ENCODE data around the gene LRRC56. TPM values are rescaled to one million over a fixed set of nuclear protein-coding genes. Genes with fewer than 3 reads are reported as not detected.
A peak's percentile ranks its signal among the peaks of the same experiment; 100 is the strongest.

Gene LRRC56
- total RNA-seq, 3 donors from 2014 or later = 1.5 to 5.2 (median 4.8) TPM

DNA sequence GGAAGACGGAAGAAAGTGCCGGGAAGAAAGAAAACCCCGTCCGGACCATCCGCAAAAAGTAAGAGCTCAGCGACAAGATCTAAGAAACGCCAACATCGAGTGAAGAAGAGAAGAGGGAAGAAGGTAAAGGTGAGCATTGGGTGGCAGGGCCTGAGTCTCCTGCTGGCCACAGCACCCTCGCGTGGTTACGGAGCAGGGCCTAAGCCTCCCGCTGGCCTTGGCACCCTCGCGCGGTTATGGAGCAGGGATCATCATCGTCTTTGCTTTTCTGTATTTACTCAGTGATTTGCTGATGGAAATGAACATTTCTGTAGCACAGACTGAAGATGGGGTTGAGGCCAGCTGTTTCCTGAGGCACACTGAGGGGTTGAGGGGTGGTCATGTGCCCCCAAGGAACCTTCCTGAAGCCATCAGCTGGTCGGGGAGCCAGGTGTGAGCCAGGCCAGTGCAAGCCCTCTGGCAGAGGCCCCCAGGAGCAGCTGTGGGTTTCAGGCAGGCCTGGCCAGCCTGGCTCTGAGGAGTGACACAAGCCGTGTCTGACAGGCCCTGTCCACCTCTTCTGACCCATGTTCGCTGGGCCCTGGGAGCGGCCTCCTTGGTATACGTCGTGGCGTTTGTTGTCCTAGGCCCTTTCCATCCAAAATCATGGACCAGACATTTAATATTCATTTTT lies 64.4 kb downstream of the LRRC56 start:
- Histone ChIP-seq H3K4me1 (ENCODE audit: low read depth) (no peaks in the 10 kb centered on the region), H3K9me3 (no peaks in the 10 kb centered on the region), H3K36me3 (ENCODE audit: low read depth) (peaks cover 19% of the 10 kb centered on the region), H3K4me3 (no peak overlapping the region)
- ATAC-seq (no peak), DNase-seq (peak in 1 of 3 donors; percentile 19)
- intact Hi-C loops (cut with DNase I, micrococcal nuclease) = no loop called here
- TF ChIP-seq, protein P1, sequence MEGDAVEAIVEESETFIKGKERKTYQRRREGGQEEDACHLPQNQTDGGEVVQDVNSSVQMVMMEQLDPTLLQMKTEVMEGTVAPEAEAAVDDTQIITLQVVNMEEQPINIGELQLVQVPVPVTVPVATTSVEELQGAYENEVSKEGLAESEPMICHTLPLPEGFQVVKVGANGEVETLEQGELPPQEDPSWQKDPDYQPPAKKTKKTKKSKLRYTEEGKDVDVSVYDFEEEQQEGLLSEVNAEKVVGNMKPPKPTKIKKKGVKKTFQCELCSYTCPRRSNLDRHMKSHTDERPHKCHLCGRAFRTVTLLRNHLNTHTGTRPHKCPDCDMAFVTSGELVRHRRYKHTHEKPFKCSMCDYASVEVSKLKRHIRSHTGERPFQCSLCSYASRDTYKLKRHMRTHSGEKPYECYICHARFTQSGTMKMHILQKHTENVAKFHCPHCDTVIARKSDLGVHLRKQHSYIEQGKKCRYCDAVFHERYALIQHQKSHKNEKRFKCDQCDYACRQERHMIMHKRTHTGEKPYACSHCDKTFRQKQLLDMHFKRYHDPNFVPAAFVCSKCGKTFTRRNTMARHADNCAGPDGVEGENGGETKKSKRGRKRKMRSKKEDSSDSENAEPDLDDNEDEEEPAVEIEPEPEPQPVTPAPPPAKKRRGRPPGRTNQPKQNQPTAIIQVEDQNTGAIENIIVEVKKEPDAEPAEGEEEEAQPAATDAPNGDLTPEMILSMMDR (IDR thresholded peaks at IDR 0.05) = no peak

DNA sequence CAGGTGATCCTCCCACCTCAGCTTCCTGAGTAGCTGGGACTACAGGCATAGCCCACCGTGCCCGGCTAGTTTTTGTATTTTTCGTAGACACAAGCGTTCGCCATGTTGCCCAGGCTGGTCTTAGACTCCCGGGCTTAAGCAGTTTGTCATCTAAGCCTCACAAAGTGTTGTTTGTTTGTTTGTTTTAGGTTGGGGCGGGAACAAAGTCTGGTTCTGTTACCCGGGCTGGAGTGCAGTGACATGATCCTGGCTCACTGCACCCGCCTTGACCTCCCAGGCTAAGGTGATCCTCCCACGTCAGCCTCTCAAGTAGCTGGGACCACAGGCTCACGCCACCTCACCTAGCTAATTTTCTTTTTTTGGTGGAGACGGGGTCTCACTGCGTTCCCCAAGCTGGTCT lies 65.8 kb downstream of the LRRC56 start:
- DNase-seq (no peak), ATAC-seq (no peak)
- H3K9me3 ChIP-seq = no peaks in the 10 kb centered on the region
- intact Hi-C loops (cut with DNase I, micrococcal nuclease) = no loop called here
- TF ChIP-seq, protein P1 (IDR thresholded peaks at IDR 0.05) = no peak
- peaks cover 19% of the 10 kb centered on the region for H3K36me3 ChIP-seq (ENCODE audit: low read depth)
- no peaks in the 10 kb centered on the region for H3K4me1 ChIP-seq (ENCODE audit: low read depth)
- no peak overlapping the region for H3K4me3 ChIP-seq

Small RNA genes within 50 kb of the gene (microRNA-seq; reads per million reads assigned to microRNA genes)
- gene MIR210 = 380 reads per million, percentile 76 among the genes with 10 or more reads in this experiment

Other genes with a start within 250 kb of the LRRC56 start
- 10 to 100 TPM; 21.2 to 37.1 (median 29.7) TPM for gene PGGHG, start 248.4 kb upstream of the LRRC56 start, total RNA-seq
- not detected for gene IFITM5, start 238.0 kb upstream of the LRRC56 start, total RNA-seq
- gene IFITM2, start 229.7 kb upstream of the LRRC56 start, total RNA-seq = 100 to 1,000 TPM in 2 of 3 donors, 10 to 100 TPM in 1; 57.2 to 254 (median 111) TPM
- gene IFITM1, start 223.5 kb upstream of the LRRC56 start, total RNA-seq = 100 to 1,000 TPM in 1 of 3 donors, 10 to 100 TPM in 2; 80.2 to 182 (median 87.3) TPM
- gene IFITM3, start 216.7 kb upstream of the LRRC56 start, total RNA-seq = 100 to 1,000 TPM in 2 of 3 donors, 10 to 100 TPM in 1; 76.1 to 410 (median 353) TPM
- gene B4GALNT4, start 168.0 kb upstream of the LRRC56 start, total RNA-seq = 10 to 100 TPM in 1 of 3 donors, 1 to 10 TPM in 2; 2.1 to 11.8 (median 2.2) TPM
- gene PKP3, start 143.3 kb upstream of the LRRC56 start, total RNA-seq = 100 to 1,000 TPM in 2 of 3 donors, 10 to 100 TPM in 1; 73.3 to 174 (median 143) TPM
- gene SIGIRR, start 122.5 kb upstream of the LRRC56 start, total RNA-seq = 100 to 1,000 TPM; 103 to 190 (median 116) TPM
- 100 to 1,000 TPM in 2 of 3 donors, 10 to 100 TPM in 1; 85.2 to 179 (median 131) TPM for gene ANO9, start 95.5 kb upstream of the LRRC56 start, total RNA-seq
- 10 to 100 TPM; 19.2 to 34.8 (median 27.3) TPM for gene PTDSS2, start 87.2 kb upstream of the LRRC56 start, total RNA-seq
- 100 to 1,000 TPM; 108 to 127 (median 118) TPM for gene RNH1, start 30.3 kb upstream of the LRRC56 start, total RNA-seq
- gene HRAS, start 2.0 kb upstream of the LRRC56 start, total RNA-seq = 10 to 100 TPM; 41.4 to 50.6 (median 50.1) TPM
- gene LMNTD2, start 23.2 kb downstream of the LRRC56 start, total RNA-seq = 10 to 100 TPM in 2 of 3 donors, 1 to 10 TPM in 1; 5.4 to 19.1 (median 10.7) TPM
- gene RASSF7, start 23.4 kb downstream of the LRRC56 start, total RNA-seq = 100 to 1,000 TPM in 1 of 3 donors, 10 to 100 TPM in 2; 45.7 to 108 (median 83.7) TPM
- 10 to 100 TPM; 35.0 to 40.2 (median 35.0) TPM for gene PHRF1, start 38.9 kb downstream of the LRRC56 start, total RNA-seq
- gene IRF7, start 78.4 kb downstream of the LRRC56 start, total RNA-seq = 10 to 100 TPM; 26.9 to 36.1 (median 27.8) TPM
- 100 to 1,000 TPM; 195 to 549 (median 316) TPM for gene CDHR5, start 87.4 kb downstream of the LRRC56 start, total RNA-seq
- 1 to 10 TPM in 2 of 3 donors, not detected in 1; 1.0 TPM for gene SCT, start 89.7 kb downstream of the LRRC56 start, total RNA-seq
- 1 to 10 TPM; 1.2 to 2.4 (median 1.8) TPM for gene DRD4, start 99.7 kb downstream of the LRRC56 start, total RNA-seq
- gene DEAF1, start 157.7 kb downstream of the LRRC56 start, total RNA-seq = 10 to 100 TPM; 25.1 to 35.7 (median 25.9) TPM
- gene TMEM80, start 158.3 kb downstream of the LRRC56 start, total RNA-seq = 10 to 100 TPM; 31.6 to 43.1 (median 38.0) TPM
- gene EPS8L2, start 168.7 kb downstream of the LRRC56 start, total RNA-seq = 100 to 1,000 TPM; 176 to 335 (median 253) TPM
- gene TALDO1, start 209.9 kb downstream of the LRRC56 start, total RNA-seq = 100 to 1,000 TPM; 101 to 158 (median 128) TPM
- 10 to 100 TPM; 51.9 to 58.8 (median 57.4) TPM for gene GATD1, start 240.0 kb downstream of the LRRC56 start, total RNA-seq

Measured in mucosa of descending colon (tissue), 3 donors.